ENCODE measurements around the gene TIGD2. TPM values are rescaled to one million over a fixed set of nuclear protein-coding genes. Genes with fewer than 3 reads are reported as not detected.

Gene TIGD2
- polyA plus RNA-seq, 1 donor from 2014 or later, result 4.7 TPM

- Histone ChIP-seq H3F3A (ENCODE audit: insufficient read depth, low read length, poor library complexity, severe bottlenecking) (no peaks in the 10 kb centered on the region), H3K36me3 (ENCODE audit: insufficient read depth, low read length) (no peaks in the 10 kb centered on the region), H3K4me3 (ENCODE audit: low read length) (no peak overlapping the region), H3K9me2 (ENCODE audit: insufficient read depth, low read length) (no peaks in the 10 kb centered on the region), H3K9ac (ENCODE audit: low read length) (no peak overlapping the region), H3K27me3 (ENCODE audit: insufficient read depth, low read depth, low read length) (no peaks in the 10 kb centered on the region), H3K9me3 (ENCODE audit: low read length) (no peaks in the 10 kb centered on the region), H3K27ac (ENCODE audit: low read length) (no peak overlapping the region), H3K4me2 (ENCODE audit: low read length) (no peak overlapping the region), H3K79me2 (replicated peaks; ENCODE audit: insufficient read depth, low read length) (no peaks in the 10 kb centered on the region), H4K20me1 (ENCODE audit: insufficient read depth) (no peaks in the 10 kb centered on the region), H2AFZ (ENCODE audit: low read depth, low read length) (no peak overlapping the region)
- TF ChIP-seq RAD21 (conservative IDR thresholded peaks at IDR 0.05), result no peak
- TF ChIP-seq, protein P1, sequence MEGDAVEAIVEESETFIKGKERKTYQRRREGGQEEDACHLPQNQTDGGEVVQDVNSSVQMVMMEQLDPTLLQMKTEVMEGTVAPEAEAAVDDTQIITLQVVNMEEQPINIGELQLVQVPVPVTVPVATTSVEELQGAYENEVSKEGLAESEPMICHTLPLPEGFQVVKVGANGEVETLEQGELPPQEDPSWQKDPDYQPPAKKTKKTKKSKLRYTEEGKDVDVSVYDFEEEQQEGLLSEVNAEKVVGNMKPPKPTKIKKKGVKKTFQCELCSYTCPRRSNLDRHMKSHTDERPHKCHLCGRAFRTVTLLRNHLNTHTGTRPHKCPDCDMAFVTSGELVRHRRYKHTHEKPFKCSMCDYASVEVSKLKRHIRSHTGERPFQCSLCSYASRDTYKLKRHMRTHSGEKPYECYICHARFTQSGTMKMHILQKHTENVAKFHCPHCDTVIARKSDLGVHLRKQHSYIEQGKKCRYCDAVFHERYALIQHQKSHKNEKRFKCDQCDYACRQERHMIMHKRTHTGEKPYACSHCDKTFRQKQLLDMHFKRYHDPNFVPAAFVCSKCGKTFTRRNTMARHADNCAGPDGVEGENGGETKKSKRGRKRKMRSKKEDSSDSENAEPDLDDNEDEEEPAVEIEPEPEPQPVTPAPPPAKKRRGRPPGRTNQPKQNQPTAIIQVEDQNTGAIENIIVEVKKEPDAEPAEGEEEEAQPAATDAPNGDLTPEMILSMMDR (IDR thresholded peaks at IDR 0.05; ENCODE audit: poor library complexity, severe bottlenecking), result no peak
- TF ChIP-seq TAF1 (IDR thresholded peaks at IDR 0.05; ENCODE audit: low read depth), result no peak
- no peak for TF ChIP-seq MXI1 (conservative IDR thresholded peaks at IDR 0.05; ENCODE audit: poor library complexity, severe bottlenecking)
- TF ChIP-seq POLR2AphosphoS5 (IDR thresholded peaks at IDR 0.05), result no peak
- TF ChIP-seq EP300 (conservative IDR thresholded peaks at IDR 0.05; ENCODE audit: poor library complexity, severe bottlenecking), result no peak
- no peak for TF ChIP-seq EZH2 (IDR thresholded peaks at IDR 0.05; ENCODE audit: borderline replicate concordance, insufficient read depth, low read length, poor library complexity, severe bottlenecking)
- TF ChIP-seq, protein P2, sequence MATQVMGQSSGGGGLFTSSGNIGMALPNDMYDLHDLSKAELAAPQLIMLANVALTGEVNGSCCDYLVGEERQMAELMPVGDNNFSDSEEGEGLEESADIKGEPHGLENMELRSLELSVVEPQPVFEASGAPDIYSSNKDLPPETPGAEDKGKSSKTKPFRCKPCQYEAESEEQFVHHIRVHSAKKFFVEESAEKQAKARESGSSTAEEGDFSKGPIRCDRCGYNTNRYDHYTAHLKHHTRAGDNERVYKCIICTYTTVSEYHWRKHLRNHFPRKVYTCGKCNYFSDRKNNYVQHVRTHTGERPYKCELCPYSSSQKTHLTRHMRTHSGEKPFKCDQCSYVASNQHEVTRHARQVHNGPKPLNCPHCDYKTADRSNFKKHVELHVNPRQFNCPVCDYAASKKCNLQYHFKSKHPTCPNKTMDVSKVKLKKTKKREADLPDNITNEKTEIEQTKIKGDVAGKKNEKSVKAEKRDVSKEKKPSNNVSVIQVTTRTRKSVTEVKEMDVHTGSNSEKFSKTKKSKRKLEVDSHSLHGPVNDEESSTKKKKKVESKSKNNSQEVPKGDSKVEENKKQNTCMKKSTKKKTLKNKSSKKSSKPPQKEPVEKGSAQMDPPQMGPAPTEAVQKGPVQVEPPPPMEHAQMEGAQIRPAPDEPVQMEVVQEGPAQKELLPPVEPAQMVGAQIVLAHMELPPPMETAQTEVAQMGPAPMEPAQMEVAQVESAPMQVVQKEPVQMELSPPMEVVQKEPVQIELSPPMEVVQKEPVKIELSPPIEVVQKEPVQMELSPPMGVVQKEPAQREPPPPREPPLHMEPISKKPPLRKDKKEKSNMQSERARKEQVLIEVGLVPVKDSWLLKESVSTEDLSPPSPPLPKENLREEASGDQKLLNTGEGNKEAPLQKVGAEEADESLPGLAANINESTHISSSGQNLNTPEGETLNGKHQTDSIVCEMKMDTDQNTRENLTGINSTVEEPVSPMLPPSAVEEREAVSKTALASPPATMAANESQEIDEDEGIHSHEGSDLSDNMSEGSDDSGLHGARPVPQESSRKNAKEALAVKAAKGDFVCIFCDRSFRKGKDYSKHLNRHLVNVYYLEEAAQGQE (IDR thresholded peaks at IDR 0.05; ENCODE audit: borderline replicate concordance), result no peak
- no peak for TF ChIP-seq SMC3 (conservative IDR thresholded peaks at IDR 0.05; ENCODE audit: poor library complexity)
These were observed 10.5 kb upstream of the TIGD2 start for GRCh38 chr4:89100853-89101252.

DNA sequence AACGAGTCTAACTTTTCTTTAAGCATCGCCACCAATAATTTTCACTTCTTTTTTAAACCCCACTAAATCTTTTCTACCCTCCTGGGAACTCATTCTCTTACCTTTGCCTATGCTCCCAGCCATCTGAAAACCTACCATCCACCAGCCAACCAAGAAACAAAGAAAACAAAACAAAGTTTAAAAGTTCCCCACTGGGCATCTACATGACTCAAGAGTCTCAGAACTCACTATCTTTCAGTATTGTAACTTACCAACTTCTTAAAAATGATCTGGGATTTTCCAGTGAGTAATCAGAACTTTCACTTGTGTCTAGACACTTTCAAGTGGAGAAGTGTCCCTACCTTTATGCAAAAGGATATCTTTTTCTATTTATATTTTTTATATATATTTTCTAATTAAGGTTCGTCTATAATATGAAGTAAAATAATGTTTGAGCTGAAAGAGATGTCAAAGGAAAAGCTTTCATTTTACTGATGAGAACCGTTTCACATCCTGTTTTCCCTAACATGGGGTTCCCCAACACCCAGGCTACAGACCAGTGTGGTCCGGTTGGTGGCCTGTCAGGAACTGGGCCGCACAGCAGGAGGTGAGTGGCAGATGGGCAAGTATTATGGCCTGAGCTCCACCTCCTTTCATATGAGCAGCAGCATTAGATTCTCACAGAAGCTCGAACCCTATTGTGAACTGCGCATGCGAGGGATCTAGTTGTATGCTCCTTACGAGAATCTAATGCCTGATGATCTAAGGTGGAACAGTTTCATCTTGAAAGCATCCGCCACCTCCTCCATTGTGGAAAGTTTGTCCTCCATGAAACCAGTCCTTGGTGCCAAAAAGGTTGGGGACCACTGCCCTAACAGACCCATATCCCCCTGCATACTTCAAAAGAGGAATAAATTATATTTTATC lies 9.8 kb upstream of the TIGD2 start:
- TF ChIP-seq EZH2 (IDR thresholded peaks at IDR 0.05; ENCODE audit: borderline replicate concordance, insufficient read depth, low read length, poor library complexity, severe bottlenecking) (no peak), TAF1 (IDR thresholded peaks at IDR 0.05; ENCODE audit: low read depth) (no peak), POLR2AphosphoS5 (IDR thresholded peaks at IDR 0.05) (no peak), RAD21 (conservative IDR thresholded peaks at IDR 0.05) (no peak), EP300 (conservative IDR thresholded peaks at IDR 0.05; ENCODE audit: poor library complexity, severe bottlenecking) (no peak), MXI1 (conservative IDR thresholded peaks at IDR 0.05; ENCODE audit: poor library complexity, severe bottlenecking) (no peak)
- TF ChIP-seq, protein P1 (IDR thresholded peaks at IDR 0.05; ENCODE audit: poor library complexity, severe bottlenecking), result no peak
- TF ChIP-seq, protein P2 (IDR thresholded peaks at IDR 0.05; ENCODE audit: borderline replicate concordance), result no peak
- Histone ChIP-seq H3K4me2 (ENCODE audit: low read length) (no peak overlapping the region), H3K9ac (ENCODE audit: low read length) (no peak overlapping the region), H3K27me3 (ENCODE audit: insufficient read depth, low read depth, low read length) (no peaks in the 10 kb centered on the region), H3K9me2 (ENCODE audit: insufficient read depth, low read length) (no peaks in the 10 kb centered on the region), H2AFZ (ENCODE audit: low read depth, low read length) (no peak overlapping the region), H3F3A (ENCODE audit: insufficient read depth, low read length, poor library complexity, severe bottlenecking) (no peaks in the 10 kb centered on the region), H3K36me3 (ENCODE audit: insufficient read depth, low read length) (no peaks in the 10 kb centered on the region), H3K79me2 (replicated peaks; ENCODE audit: insufficient read depth, low read length) (no peaks in the 10 kb centered on the region), H3K27ac (ENCODE audit: low read length) (no peak overlapping the region), H4K20me1 (ENCODE audit: insufficient read depth) (no peaks in the 10 kb centered on the region), H3K4me3 (ENCODE audit: low read length) (no peak overlapping the region), H3K9me3 (ENCODE audit: low read length) (no peaks in the 10 kb centered on the region)
